Esophagus squamous epithelium (tissue), 5 donors: ENCODE measurements around the gene SUMO4. TPM values are rescaled to one million over a fixed set of nuclear protein-coding genes. Genes with fewer than 3 reads are reported as not detected.
"Not testable (repeated sequence)": the region's sequence is repeated elsewhere in the genome, so short reads cannot be mapped to it uniquely, and the experiment has no call there.

Experiments used
- DNase-seq: peaks from one replicate; lab custom pipeline; 2025; lab: John Stamatoyannopoulos, UW
- H3K27ac ChIP-seq, 4 donors: fragments of 200-600 bp; sonication (generic); one replicate each; pipeline ENCODE4 v1.5.1; 2016 to 2019; ENCODE audit warnings: mild to moderate bottlenecking in 1 of 4
- H3K27me3 ChIP-seq, 4 donors: fragments of 200-600 bp; sonication (generic); 1 replicate in 3 of 4; 2 replicates in 1 of 4; pipeline versions ENCODE4 v1.5.1 to v1.6.0; 2017 to 2021; ENCODE audit warnings: antibody characterized with exemption in 1 of 4
- H3K36me3 ChIP-seq, 3 donors: fragments of 200-600 bp; sonication (generic); one replicate each; pipeline ENCODE4 v1.5.1; 2016 to 2019
- H3K4me1 ChIP-seq, 3 donors: fragments of 200-600 bp; sonication (generic); one replicate each; pipeline ENCODE4 v1.5.1; 2017 to 2019
- H3K4me3 ChIP-seq, 4 donors: fragments of 200-600 bp; sonication (generic); 1 replicate in 3 of 4; 2 replicates in 1 of 4; pipeline ENCODE4 v1.5.1; 2016 to 2019; ENCODE audit warnings: mild to moderate bottlenecking in 2 of 4, moderate library complexity in 1 of 4
- H3K9me3 ChIP-seq, 3 donors: fragments of 200-600 bp; sonication (generic); one replicate each; pipeline ENCODE4 v1.5.1; 2016 to 2019
- CTCF ChIP-seq, 6 experiments: fragments of 450-650 bp in 4 of 6; fragments of 200-600 bp in 2 of 6; sonication (generic) in 2 of 6; IDR thresholded peaks; one replicate each; pipeline ENCODE4 v1.5.1; 2016 to 2019; ENCODE audit warnings: antibody characterized with exemption in 6 of 6, mild to moderate bottlenecking in 4 of 6, moderate library complexity in 4 of 6
- POLR2A ChIP-seq, 4 donors: fragments of 450-650 bp; IDR thresholded peaks; one replicate each; pipeline ENCODE4 v1.6.1; 2017; ENCODE audit warnings: antibody characterized with exemption in 4 of 4, mild to moderate bottlenecking in 4 of 4, moderate library complexity in 3 of 4
- WGBS, 2 donors: methylation state at CpG; one replicate each; pipeline ENCODE4 v1.1.5; 2018; 5-methylcytosine and 5-hydroxymethylcytosine counted together
- intact Hi-C: fragments of 100-400 bp; cut with DNase I; formaldehyde crosslinking; loops from one replicate; pipeline ENCODE4 v1.15.0; 2022
- total RNA-seq, 4 donors: library from RNA; depleted of rRNA; stranded (reverse); fragments of >200 nt; gene quantifications; one replicate each; pipeline ENCODE4 v1.1.0, GENCODE V29; 2016
- donor health status: DM: yes; HTN: yes; CAD: no.

SUMO4 gene
- total RNA-seq, 4 donors from 2014 or later, result 2.3 to 3.2 TPM; not detected in 2

GRCh38 chr6:149443411-149444181, 43.5 kb downstream of the SUMO4 start:
- peaks cover 0 to 4% (median 0%) of the 10 kb centered on the region in 3 donors for H3K4me1 ChIP-seq
- WGBS, 2 donors, result 56 to 63% methylated on average over 8 of the region's 8 CpGs
- DNase-seq, result no peak
- intact Hi-C loops, result no loop called here
- TF ChIP-seq CTCF (IDR thresholded peaks at IDR 0.05) (no peak), POLR2A (IDR thresholded peaks at IDR 0.05) (no peak)
- H3K36me3 ChIP-seq, result no peaks in the 10 kb centered on the region
- no peaks in the 10 kb centered on the region for H3K9me3 ChIP-seq
- H3K27ac ChIP-seq, result no peak overlapping the region
- H3K27me3 ChIP-seq, result peaks cover 0 to 62% (median 0%) of the 10 kb centered on the region in 4 donors
- no peak overlapping the region for H3K4me3 ChIP-seq

- H3K4me1 ChIP-seq, intact Hi-C loops, DNase-seq, H3K27ac ChIP-seq, H3K36me3 ChIP-seq, H3K4me3 ChIP-seq, H3K9me3 ChIP-seq: not testable (repeated sequence)
- peaks cover 0 to 71% (median 0%) of the 10 kb centered on the region in 4 donors for H3K27me3 ChIP-seq
- WGBS, 2 donors, result 60 to 100% methylated on average over 2 of the region's 3 CpGs
These were observed 44.5 kb downstream of the SUMO4 start for GRCh38 chr6:149444360-149445094.

GRCh38 chr6:149445095-149445466, 45.0 kb downstream of the SUMO4 start:
- Histone ChIP-seq H3K27me3 (peaks cover 0 to 71% (median 0%) of the 10 kb centered on the region in 4 donors), H3K4me3 (no peak overlapping the region), H3K27ac (no peak overlapping the region), H3K9me3 (no peaks in the 10 kb centered on the region), H3K36me3 (no peaks in the 10 kb centered on the region), H3K4me1 (peaks cover 0 to 4% (median 0%) of the 10 kb centered on the region in 3 donors)
- WGBS, 2 donors, result 75% methylated on average over 2 to 3 of the region's 6 CpGs
- intact Hi-C loops, result no loop called here
- no peak for DNase-seq
- no peak for TF ChIP-seq POLR2A (IDR thresholded peaks at IDR 0.05)
- no peak for TF ChIP-seq CTCF (IDR thresholded peaks at IDR 0.05)

- H3K4me3 ChIP-seq, result no peak overlapping the region
- intact Hi-C loops, result no loop called here
- no peak overlapping the region for H3K27ac ChIP-seq
- TF ChIP-seq POLR2A (IDR thresholded peaks at IDR 0.05) (no peak), CTCF (IDR thresholded peaks at IDR 0.05) (no peak)
- H3K4me1 ChIP-seq, result peaks cover 0 to 9% (median 0%) of the 10 kb centered on the region in 3 donors
- H3K36me3 ChIP-seq, result no peaks in the 10 kb centered on the region
- no peaks in the 10 kb centered on the region for H3K9me3 ChIP-seq
- H3K27me3 ChIP-seq, result peaks cover 0 to 74% (median 0%) of the 10 kb centered on the region in 4 donors
- 87 to 90% methylated on average over 7 of the region's 7 CpGs for WGBS, 2 donors
- DNase-seq, result no peak
These were observed 45.5 kb downstream of the SUMO4 start for GRCh38 chr6:149445573-149445972.

GRCh38 chr6:149446791-149447376, 46.8 kb downstream of the SUMO4 start:
- peaks cover 0 to 79% (median 0%) of the 10 kb centered on the region in 4 donors for H3K27me3 ChIP-seq
- H3K9me3 ChIP-seq, result no peaks in the 10 kb centered on the region
- WGBS, 2 donors, result 86 to 93% methylated on average over 3 of the region's 5 CpGs
- TF ChIP-seq POLR2A (IDR thresholded peaks at IDR 0.05), result no peak
- intact Hi-C loops, result no loop called here
- H3K27ac ChIP-seq, result no peak overlapping the region
- H3K36me3 ChIP-seq, result no peaks in the 10 kb centered on the region
- H3K4me1 ChIP-seq, result peaks cover 4 to 22% (median 8%) of the 10 kb centered on the region in 3 donors
- no peak for DNase-seq
- H3K4me3 ChIP-seq, result no peak overlapping the region
